ENCODE measurements around the gene SAXO2. TPM values are rescaled to one million over a fixed set of nuclear protein-coding genes. Genes with fewer than 3 reads are reported as not detected.
"Not testable (repeated sequence)": the region's sequence is repeated elsewhere in the genome, so short reads cannot be mapped to it uniquely, and the experiment has no call there.

Gene SAXO2
- total RNA-seq, 3 donors from 2014 or later (not counting 1 experiment from before 2014, with no cell fraction given), result 0.83 to 6.5 (median 1.6) TPM

- intact Hi-C loops (cut with micrococcal nuclease); H3K4me1 ChIP-seq (ENCODE audit: control insufficient read depth, insufficient read depth, low read length); H3K36me3 Mint-ChIP-seq; H3K27ac ChIP-seq (ENCODE audit: low read length); H3K9me3 ChIP-seq (ENCODE audit: control insufficient read depth, insufficient read depth, low read length); H3K9me3 Mint-ChIP-seq; H3K4me3 Mint-ChIP-seq; H3K4me3 ChIP-seq (ENCODE audit: low read length); DNase-seq; ATAC-seq; H3K4me1 Mint-ChIP-seq; H3K27me3 Mint-ChIP-seq (ENCODE audit: low read depth in 2 of 2); H3K27ac Mint-ChIP-seq; H3K36me3 ChIP-seq (ENCODE audit: control insufficient read depth, insufficient read depth, low read length); H3K27me3 ChIP-seq (ENCODE audit: control insufficient read depth, insufficient read depth, low read length): not testable (repeated sequence)
- WGBS (ENCODE audit: insufficient coverage), result 88% methylated on average over 9 of the region's 10 CpGs
Observed at GRCh38 chr15:82325646-82326045, 63.0 kb downstream of the SAXO2 start.

GRCh38 chr15:82326896-82327295 lies 64.3 kb downstream of the SAXO2 start:
- not testable (repeated sequence) for H3K27me3 Mint-ChIP-seq (ENCODE audit: low read depth in 2 of 2)

DNA sequence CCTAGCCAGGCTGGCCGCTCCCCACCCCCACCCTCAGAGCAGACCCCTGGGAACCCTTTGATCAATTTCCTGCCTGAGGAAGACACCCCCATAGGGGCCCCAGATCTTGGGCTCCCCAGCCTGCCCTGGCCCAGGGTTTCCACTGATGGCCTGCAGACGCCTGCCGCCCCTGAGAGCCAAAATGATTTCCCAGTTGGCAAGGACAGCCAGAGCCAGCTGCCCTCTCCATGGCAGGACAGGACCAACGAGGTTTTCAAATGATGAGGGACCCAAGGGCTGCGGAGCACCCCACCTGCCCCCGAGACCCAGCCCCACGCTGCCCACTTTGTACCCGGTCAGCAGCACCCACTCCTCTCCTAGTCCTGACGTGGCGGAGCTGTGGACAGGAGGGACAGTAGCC lies 64.8 kb downstream of the SAXO2 start:
- intact Hi-C loops (cut with micrococcal nuclease); H3K27ac ChIP-seq (ENCODE audit: low read length); H3K4me1 ChIP-seq (ENCODE audit: control insufficient read depth, insufficient read depth, low read length); DNase-seq; ATAC-seq; H3K4me3 ChIP-seq (ENCODE audit: low read length); H3K9me3 Mint-ChIP-seq; H3K9me3 ChIP-seq (ENCODE audit: control insufficient read depth, insufficient read depth, low read length); H3K27me3 Mint-ChIP-seq (ENCODE audit: low read depth in 2 of 2); H3K27ac Mint-ChIP-seq; H3K4me3 Mint-ChIP-seq; H3K36me3 ChIP-seq (ENCODE audit: control insufficient read depth, insufficient read depth, low read length); H3K36me3 Mint-ChIP-seq; H3K27me3 ChIP-seq (ENCODE audit: control insufficient read depth, insufficient read depth, low read length); H3K4me1 Mint-ChIP-seq: not testable (repeated sequence)
- WGBS (ENCODE audit: insufficient coverage), result 90% methylated on average over 3 of the region's 10 CpGs

More at GRCh38 chr15:82326896-82327295, 64.3 kb downstream of the SAXO2 start:
- H3K27ac ChIP-seq (ENCODE audit: low read length); H3K9me3 ChIP-seq (ENCODE audit: control insufficient read depth, insufficient read depth, low read length); H3K27ac Mint-ChIP-seq; H3K9me3 Mint-ChIP-seq; intact Hi-C loops (cut with micrococcal nuclease); DNase-seq; H3K36me3 Mint-ChIP-seq; H3K27me3 ChIP-seq (ENCODE audit: control insufficient read depth, insufficient read depth, low read length); H3K4me3 ChIP-seq (ENCODE audit: low read length); H3K4me1 Mint-ChIP-seq; ATAC-seq; H3K36me3 ChIP-seq (ENCODE audit: control insufficient read depth, insufficient read depth, low read length); H3K4me1 ChIP-seq (ENCODE audit: control insufficient read depth, insufficient read depth, low read length); H3K4me3 Mint-ChIP-seq: not testable (repeated sequence)
- 85% methylated on average over 16 of the region's 23 CpGs for WGBS (ENCODE audit: insufficient coverage)

GRCh38 chr15:82329039-82329438 lies 66.4 kb downstream of the SAXO2 start:
- H3K27me3 Mint-ChIP-seq (ENCODE audit: low read depth in 2 of 2); H3K9me3 ChIP-seq (ENCODE audit: control insufficient read depth, insufficient read depth, low read length); H3K4me1 ChIP-seq (ENCODE audit: control insufficient read depth, insufficient read depth, low read length); H3K9me3 Mint-ChIP-seq; H3K27ac Mint-ChIP-seq; intact Hi-C loops (cut with micrococcal nuclease); H3K4me1 Mint-ChIP-seq; H3K4me3 Mint-ChIP-seq; ATAC-seq; H3K4me3 ChIP-seq (ENCODE audit: low read length); H3K27ac ChIP-seq (ENCODE audit: low read length); H3K27me3 ChIP-seq (ENCODE audit: control insufficient read depth, insufficient read depth, low read length); DNase-seq; H3K36me3 ChIP-seq (ENCODE audit: control insufficient read depth, insufficient read depth, low read length); H3K36me3 Mint-ChIP-seq: not testable (repeated sequence)
- WGBS (ENCODE audit: insufficient coverage), result no CpG with 5 or more reads among the region's 13 CpGs

DNA sequence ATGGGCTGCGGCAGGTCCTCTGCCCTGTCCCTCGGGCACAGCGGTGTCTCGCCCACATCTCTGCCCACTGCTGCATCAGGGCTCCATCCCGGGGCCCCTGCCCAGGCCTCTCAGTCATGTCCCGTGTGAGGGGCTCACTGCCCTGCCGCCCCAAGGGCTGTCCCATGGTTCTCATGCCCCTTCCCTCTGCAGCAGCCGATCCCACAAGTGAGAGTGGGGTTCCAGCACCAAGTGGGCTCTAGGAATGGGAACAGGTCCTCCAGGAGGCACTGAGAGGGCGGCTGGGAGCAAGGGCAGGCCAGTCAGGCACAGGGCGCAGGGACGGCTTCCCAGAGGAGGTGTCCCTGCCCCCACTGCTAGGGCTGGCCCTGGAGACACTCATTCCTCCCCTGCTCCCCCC lies 68.3 kb downstream of the SAXO2 start:
- H3K27me3 ChIP-seq (ENCODE audit: control insufficient read depth, insufficient read depth, low read length); H3K27ac ChIP-seq (ENCODE audit: low read length); H3K9me3 ChIP-seq (ENCODE audit: control insufficient read depth, insufficient read depth, low read length); H3K36me3 ChIP-seq (ENCODE audit: control insufficient read depth, insufficient read depth, low read length); H3K27me3 Mint-ChIP-seq (ENCODE audit: low read depth in 2 of 2); intact Hi-C loops (cut with micrococcal nuclease); ATAC-seq; H3K4me3 Mint-ChIP-seq; H3K27ac Mint-ChIP-seq; H3K4me1 Mint-ChIP-seq; H3K36me3 Mint-ChIP-seq; H3K4me1 ChIP-seq (ENCODE audit: control insufficient read depth, insufficient read depth, low read length); H3K4me3 ChIP-seq (ENCODE audit: low read length); H3K9me3 Mint-ChIP-seq; DNase-seq: not testable (repeated sequence)
- WGBS (ENCODE audit: insufficient coverage), result 89% methylated on average over 3 of the region's 11 CpGs

GRCh38 chr15:82331576-82332304 lies 69.1 kb downstream of the SAXO2 start:
- H3K9me3 ChIP-seq (ENCODE audit: control insufficient read depth, insufficient read depth, low read length); H3K36me3 ChIP-seq (ENCODE audit: control insufficient read depth, insufficient read depth, low read length); intact Hi-C loops (cut with micrococcal nuclease); H3K4me1 Mint-ChIP-seq; H3K27me3 Mint-ChIP-seq (ENCODE audit: low read depth in 2 of 2); H3K9me3 Mint-ChIP-seq; H3K27me3 ChIP-seq (ENCODE audit: control insufficient read depth, insufficient read depth, low read length); H3K27ac ChIP-seq (ENCODE audit: low read length); H3K4me3 ChIP-seq (ENCODE audit: low read length); H3K36me3 Mint-ChIP-seq; H3K27ac Mint-ChIP-seq; H3K4me3 Mint-ChIP-seq; DNase-seq: not testable (repeated sequence)
- WGBS (ENCODE audit: insufficient coverage), result 33% methylated on average over 1 of the region's 3 CpGs
- peaks cover 12% of the 10 kb centered on the region for H3K4me1 ChIP-seq (ENCODE audit: control insufficient read depth, insufficient read depth, low read length)
- peak in 2 of 3 donors; percentile 63 to 75 for ATAC-seq

DNA sequence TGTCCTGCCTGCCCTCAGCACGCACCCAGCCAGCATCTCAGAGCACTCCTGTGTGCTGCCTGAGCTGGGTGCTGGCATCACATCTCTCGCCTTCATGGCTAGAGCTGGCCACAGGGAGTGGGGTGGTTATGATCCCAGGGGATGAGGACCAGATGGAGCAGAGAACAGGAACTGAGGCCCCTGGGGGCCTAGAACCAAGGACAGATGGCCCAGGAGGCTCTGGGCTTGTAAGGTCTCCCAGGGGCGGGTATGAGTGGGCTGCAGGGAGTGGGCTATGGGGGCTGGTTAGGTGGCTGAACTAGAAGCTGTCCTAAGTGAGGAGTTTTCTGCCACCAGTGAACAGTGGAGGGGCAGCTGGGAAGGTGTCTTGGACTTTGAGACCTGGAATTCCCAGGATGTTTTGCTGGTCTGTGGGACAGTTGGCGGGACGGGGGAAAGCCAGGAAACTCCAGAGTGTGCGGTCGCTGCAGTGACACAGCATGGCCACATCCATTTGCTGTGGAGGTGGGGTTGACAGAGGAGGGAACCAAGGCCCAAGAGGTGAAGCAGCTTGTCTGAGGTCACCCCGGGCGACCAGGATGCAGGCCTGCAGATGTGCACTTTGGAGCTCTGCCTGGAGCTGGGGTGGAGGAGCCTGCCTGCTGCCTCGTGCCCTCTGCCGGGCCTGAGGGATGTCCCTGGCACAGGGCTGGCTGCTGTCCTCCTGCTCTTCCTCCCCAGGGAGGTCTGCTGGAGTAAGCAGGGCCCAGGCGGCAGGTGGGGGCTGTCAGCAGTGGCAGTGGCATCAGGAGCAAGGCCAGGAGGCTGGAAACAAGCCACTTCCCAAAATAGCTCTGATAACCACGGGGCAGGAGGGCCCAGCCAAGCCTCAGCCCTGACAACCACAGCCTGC lies 70.3 kb downstream of the SAXO2 start:
- 57% methylated on average over 7 of the region's 13 CpGs for WGBS (ENCODE audit: insufficient coverage)

More for the DNA sequence above, 70.3 kb downstream of the SAXO2 start:
- H3K27me3 ChIP-seq (ENCODE audit: control insufficient read depth, insufficient read depth, low read length); H3K27ac Mint-ChIP-seq; H3K36me3 Mint-ChIP-seq; H3K27ac ChIP-seq (ENCODE audit: low read length); H3K9me3 Mint-ChIP-seq; H3K4me3 Mint-ChIP-seq; DNase-seq; H3K9me3 ChIP-seq (ENCODE audit: control insufficient read depth, insufficient read depth, low read length); intact Hi-C loops (cut with micrococcal nuclease); H3K36me3 ChIP-seq (ENCODE audit: control insufficient read depth, insufficient read depth, low read length); ATAC-seq; H3K4me1 Mint-ChIP-seq; H3K27me3 Mint-ChIP-seq (ENCODE audit: low read depth in 2 of 2); H3K4me3 ChIP-seq (ENCODE audit: low read length): not testable (repeated sequence)
- peaks cover 12% of the 10 kb centered on the region for H3K4me1 ChIP-seq (ENCODE audit: control insufficient read depth, insufficient read depth, low read length)
